ENCODE results near the gene EXT2. TPM values are rescaled to one million over a fixed set of nuclear protein-coding genes. Genes with fewer than 3 reads are reported as not detected.

EXT2 gene
- total RNA-seq, 4 donors from 2014 or later, result 56.9 to 152 (median 128) TPM

DNA sequence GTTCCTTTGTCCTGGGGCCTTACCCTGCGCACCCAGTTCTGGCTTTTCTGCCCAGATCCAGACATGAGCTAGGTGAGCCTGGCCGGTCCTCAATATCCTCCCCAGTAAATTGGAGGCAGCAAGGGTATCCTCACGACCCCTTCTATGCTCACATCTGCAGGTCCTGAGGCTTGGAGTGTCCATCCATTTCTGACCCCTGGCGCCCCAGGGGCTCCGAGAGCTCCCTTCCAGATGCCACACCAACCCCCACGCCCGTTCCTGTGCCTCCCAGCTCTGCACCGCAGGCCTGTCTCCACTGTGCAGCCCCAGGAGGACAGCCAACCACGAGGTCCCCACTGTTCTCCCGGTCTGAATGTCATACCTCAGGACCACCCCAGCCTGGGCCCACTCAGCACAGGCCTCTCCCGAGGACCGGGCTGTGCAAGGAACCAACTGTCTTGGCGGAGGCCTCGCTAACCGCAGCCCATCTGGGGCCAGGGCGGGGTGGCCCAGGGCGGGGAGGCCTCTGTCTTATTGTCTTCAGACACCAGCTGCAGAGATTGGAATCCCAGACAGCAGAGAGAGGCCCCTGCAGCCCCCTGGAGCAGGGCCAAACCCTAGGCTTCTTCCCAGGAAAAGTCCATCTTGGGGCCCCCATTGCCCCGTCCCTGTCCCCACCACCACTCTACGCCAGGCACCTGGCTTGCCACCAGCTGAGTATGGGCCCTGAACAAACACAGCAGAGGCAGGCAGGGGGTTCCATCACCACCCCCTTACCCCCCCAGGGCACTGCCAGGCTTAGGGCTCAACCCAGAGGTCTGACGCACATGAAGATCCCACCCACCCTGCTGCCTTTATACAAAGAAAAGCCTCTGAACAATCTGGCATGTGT, 175.2 kb downstream of the EXT2 start:
- DNase-seq, result peak in 1 of 3 donors; percentile 36
- Histone ChIP-seq H3K36me3 (no peaks in the 10 kb centered on the region), H3K27me3 (no peaks in the 10 kb centered on the region), H3K4me3 (no peak overlapping the region), H3K27ac (no peak overlapping the region), H3K4me1 (no peaks in the 10 kb centered on the region), H3K9me3 (no peaks in the 10 kb centered on the region)
- TF ChIP-seq POLR2A (IDR thresholded peaks at IDR 0.05), result no peak
- TF ChIP-seq, protein P1, sequence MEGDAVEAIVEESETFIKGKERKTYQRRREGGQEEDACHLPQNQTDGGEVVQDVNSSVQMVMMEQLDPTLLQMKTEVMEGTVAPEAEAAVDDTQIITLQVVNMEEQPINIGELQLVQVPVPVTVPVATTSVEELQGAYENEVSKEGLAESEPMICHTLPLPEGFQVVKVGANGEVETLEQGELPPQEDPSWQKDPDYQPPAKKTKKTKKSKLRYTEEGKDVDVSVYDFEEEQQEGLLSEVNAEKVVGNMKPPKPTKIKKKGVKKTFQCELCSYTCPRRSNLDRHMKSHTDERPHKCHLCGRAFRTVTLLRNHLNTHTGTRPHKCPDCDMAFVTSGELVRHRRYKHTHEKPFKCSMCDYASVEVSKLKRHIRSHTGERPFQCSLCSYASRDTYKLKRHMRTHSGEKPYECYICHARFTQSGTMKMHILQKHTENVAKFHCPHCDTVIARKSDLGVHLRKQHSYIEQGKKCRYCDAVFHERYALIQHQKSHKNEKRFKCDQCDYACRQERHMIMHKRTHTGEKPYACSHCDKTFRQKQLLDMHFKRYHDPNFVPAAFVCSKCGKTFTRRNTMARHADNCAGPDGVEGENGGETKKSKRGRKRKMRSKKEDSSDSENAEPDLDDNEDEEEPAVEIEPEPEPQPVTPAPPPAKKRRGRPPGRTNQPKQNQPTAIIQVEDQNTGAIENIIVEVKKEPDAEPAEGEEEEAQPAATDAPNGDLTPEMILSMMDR (IDR thresholded peaks at IDR 0.05), result no peak

DNA sequence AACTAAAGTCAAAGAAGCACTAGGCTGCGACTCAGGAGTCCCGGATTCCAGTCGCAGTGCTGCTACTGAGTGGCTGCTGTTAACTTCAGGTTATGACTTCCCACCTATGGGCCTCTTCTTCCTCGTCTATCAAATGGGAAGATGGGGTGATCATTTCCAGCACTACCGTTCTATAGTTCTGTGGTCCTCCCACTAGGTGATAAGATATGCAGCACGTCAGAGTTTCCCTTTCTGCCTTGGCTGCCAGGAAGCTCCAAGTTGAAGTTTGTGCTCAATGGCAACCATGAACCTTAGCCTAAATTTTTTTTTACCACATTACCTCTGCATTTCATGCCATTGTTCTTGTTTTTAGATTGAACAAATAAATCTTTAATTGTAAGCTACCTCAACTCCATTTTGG, 175.8 kb downstream of the EXT2 start:
- H3K9me3 ChIP-seq, result no peaks in the 10 kb centered on the region
- DNase-seq, result no peak
- no peaks in the 10 kb centered on the region for H3K36me3 ChIP-seq
- no peak overlapping the region for H3K27ac ChIP-seq
- no peaks in the 10 kb centered on the region for H3K4me1 ChIP-seq
- no peak overlapping the region for H3K4me3 ChIP-seq
- no peaks in the 10 kb centered on the region for H3K27me3 ChIP-seq
- TF ChIP-seq, protein P1 (IDR thresholded peaks at IDR 0.05), result no peak
- no peak for TF ChIP-seq POLR2A (IDR thresholded peaks at IDR 0.05)

DNA sequence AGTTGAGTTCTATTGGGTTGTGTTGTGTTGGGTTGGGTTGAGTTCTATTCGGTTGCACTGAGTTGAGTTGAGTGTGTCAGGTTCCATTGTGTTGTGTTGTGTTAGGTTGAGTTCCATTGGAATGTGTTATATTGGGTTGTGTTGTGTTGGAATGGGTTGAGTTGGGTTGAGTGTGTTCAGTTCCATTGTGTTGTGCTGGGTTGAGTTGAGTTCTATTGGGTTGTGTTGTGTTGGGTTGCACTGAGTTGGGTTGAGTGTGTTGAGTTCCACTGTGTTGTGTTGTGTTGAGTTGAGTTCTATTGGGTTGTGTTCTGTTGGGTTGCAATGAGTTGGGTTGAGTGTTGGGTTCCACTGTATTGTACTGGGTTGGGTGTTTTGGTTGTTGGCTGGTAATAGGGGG, 178.9 kb downstream of the EXT2 start:
- Histone ChIP-seq H3K27me3 (no peaks in the 10 kb centered on the region), H3K27ac (no peak overlapping the region), H3K36me3 (no peaks in the 10 kb centered on the region), H3K4me3 (no peak overlapping the region), H3K9me3 (no peaks in the 10 kb centered on the region), H3K4me1 (no peaks in the 10 kb centered on the region)
- TF ChIP-seq, protein P1 (IDR thresholded peaks at IDR 0.05), result no peak
- no peak for TF ChIP-seq POLR2A (IDR thresholded peaks at IDR 0.05)
- no peak for DNase-seq

DNA sequence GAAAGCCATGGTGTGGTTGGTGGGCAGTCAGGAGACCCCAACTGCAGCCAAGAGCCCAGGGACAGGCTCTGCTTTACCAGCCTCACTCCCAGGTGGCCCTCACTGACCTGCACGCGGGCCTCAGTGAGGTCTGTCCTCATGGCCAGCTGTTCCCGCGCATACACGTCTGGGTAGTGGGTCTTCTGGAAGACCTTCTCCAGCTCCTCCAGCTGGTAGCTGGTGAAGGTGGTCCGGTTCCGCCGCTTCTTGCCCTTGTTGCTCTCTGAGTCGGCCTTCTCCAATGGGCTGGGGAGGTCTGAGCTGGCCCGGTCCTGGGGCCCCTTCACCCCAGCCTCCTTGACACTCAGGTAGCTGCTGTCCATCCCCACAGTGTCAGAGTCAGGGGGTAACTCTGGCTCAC, 179.8 kb downstream of the EXT2 start:
- H3K27ac ChIP-seq, result no peak overlapping the region
- H3K4me1 ChIP-seq, result no peaks in the 10 kb centered on the region
- no peaks in the 10 kb centered on the region for H3K36me3 ChIP-seq
- no peaks in the 10 kb centered on the region for H3K9me3 ChIP-seq
- no peaks in the 10 kb centered on the region for H3K27me3 ChIP-seq
- no peak for TF ChIP-seq POLR2A (IDR thresholded peaks at IDR 0.05)
- TF ChIP-seq, protein P1 (IDR thresholded peaks at IDR 0.05), result no peak
- H3K4me3 ChIP-seq, result no peak overlapping the region
- no peak for DNase-seq

DNA sequence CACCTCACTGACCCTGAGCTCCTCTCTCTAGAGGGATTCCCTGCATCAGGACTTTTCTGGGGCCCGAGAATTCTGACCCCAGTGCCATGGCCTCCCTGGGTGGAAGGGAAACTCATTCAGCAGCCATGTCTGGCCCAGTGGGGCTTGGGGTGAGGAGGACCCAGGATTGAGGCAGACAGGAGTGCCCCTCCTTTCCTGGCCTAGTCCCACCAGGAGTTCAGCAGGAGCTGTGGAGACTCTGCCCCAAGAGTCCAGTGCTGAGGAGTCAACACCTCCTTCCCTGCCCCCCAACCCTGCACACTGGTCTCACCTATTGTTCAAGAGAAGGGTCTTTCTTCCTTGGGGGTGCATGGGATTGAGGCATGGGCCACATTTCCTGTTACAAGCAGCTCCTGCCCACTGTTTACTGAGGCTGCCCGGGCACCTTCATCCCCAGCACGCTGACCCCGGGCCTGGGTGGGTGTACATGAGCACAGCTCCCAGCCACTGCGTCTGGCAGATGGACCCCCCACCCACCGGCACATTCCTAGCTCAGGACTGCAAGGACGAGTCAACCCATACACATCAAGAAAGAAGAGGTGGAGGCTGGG, 180.6 kb downstream of the EXT2 start:
- Histone ChIP-seq H3K4me3 (no peak overlapping the region), H3K27ac (no peak overlapping the region), H3K9me3 (no peaks in the 10 kb centered on the region), H3K27me3 (no peaks in the 10 kb centered on the region), H3K4me1 (no peaks in the 10 kb centered on the region), H3K36me3 (no peaks in the 10 kb centered on the region)
- TF ChIP-seq, protein P1 (IDR thresholded peaks at IDR 0.05), result no peak
- TF ChIP-seq POLR2A (IDR thresholded peaks at IDR 0.05), result no peak
- DNase-seq, result no peak
